ENCODE data around the gene OR8B12. TPM values are rescaled to one million over a fixed set of nuclear protein-coding genes. Genes with fewer than 3 reads are reported as not detected.

Gene OR8B12
- polyA plus RNA-seq, 3 donors = not detected

- no peaks in the 10 kb centered on the region for H3K79me2 ChIP-seq (ENCODE audit: insufficient read depth, low read length)
- 94% methylated on average over 3 of the region's 7 CpGs for WGBS (ENCODE audit: insufficient coverage)
- no peak overlapping the region for H3K4me2 ChIP-seq (replicated peaks; ENCODE audit: extremely low read depth, low read length, poor library complexity, severe bottlenecking)
- peaks cover 0 to 3% (median 0%) of the 10 kb centered on the region in 7 donors for H3K9me3 Mint-ChIP-seq
- no peak overlapping the region for H2AFZ ChIP-seq (ENCODE audit: insufficient read depth, low read depth, low read length, poor library complexity, severe bottlenecking)
- H3K27me3 ChIP-seq (ENCODE audit: control insufficient read depth in 2 of 2, insufficient read depth in 2 of 2, low read length in 2 of 2) = no peaks in the 10 kb centered on the region
- no peak overlapping the region for H3K4me3 ChIP-seq (replicated peaks in 1 of 3; ENCODE audit: low read depth in 2 of 3, low read length in 3 of 3)
- no peaks in the 10 kb centered on the region for H3K4me1 Mint-ChIP-seq
- H3K4me1 ChIP-seq (ENCODE audit: control insufficient read depth in 1 of 2, insufficient read depth in 2 of 2, low read length in 2 of 2) = no peaks in the 10 kb centered on the region
- no peak for DNase-seq
- no peaks in the 10 kb centered on the region for H3K9me3 ChIP-seq (replicated peaks in 1 of 2; ENCODE audit: control insufficient read depth in 1 of 2, insufficient read depth in 1 of 2, low read length in 2 of 2)
- H3K36me3 Mint-ChIP-seq = no peaks in the 10 kb centered on the region
- H3K27me3 Mint-ChIP-seq (ENCODE audit: low read depth in 3 of 3) = peaks cover 0 to 7% (median 2%) of the 10 kb centered on the region in 3 donors
- H4K20me1 ChIP-seq (ENCODE audit: insufficient read depth, low read length) = no peaks in the 10 kb centered on the region
- peak overlapping the region in 2 of 7 donors; percentile 5 to 63 for H3K27ac Mint-ChIP-seq
- H3K4me3 Mint-ChIP-seq = no peak overlapping the region
- H3K36me3 ChIP-seq (replicated peaks in 1 of 2; ENCODE audit: control insufficient read depth in 1 of 2, insufficient read depth in 2 of 2, low read length in 2 of 2) = no peaks in the 10 kb centered on the region
- no peak for TF ChIP-seq CTCF (IDR thresholded peaks at IDR 0.05)
- H3K27ac ChIP-seq (ENCODE audit: low read depth in 1 of 2, low read length in 2 of 2) = no peak overlapping the region
- intact Hi-C loops (cut with micrococcal nuclease) = no loop called here
- no peak overlapping the region for H3K9ac ChIP-seq (ENCODE audit: insufficient read depth, low read length, poor library complexity, severe bottlenecking)
These were observed 26.7 kb upstream of the OR8B12 start for GRCh38 chr11:124570160-124570559.

GRCh38 chr11:124569697-124570096 lies 26.2 kb upstream of the OR8B12 start, which contains the start of gene OR8A1:
TSS of gene OR8A1 (plus strand) at chr11:124569997. CDS start at chr11:124570120, 123 bp downstream.
- peak within 1 kb of the TSS in 2 of 7 donors; percentile 5 to 63 for H3K27ac Mint-ChIP-seq

More at GRCh38 chr11:124569697-124570096, 26.2 kb upstream of the OR8B12 start, which contains the start of gene OR8A1:
- TF ChIP-seq CTCF (IDR thresholded peaks at IDR 0.05) = no peak
- Histone ChIP-seq H4K20me1 (ENCODE audit: insufficient read depth, low read length) (no peaks in the 10 kb centered on the region), H3K4me1 (ENCODE audit: control insufficient read depth in 1 of 2, insufficient read depth in 2 of 2, low read length in 2 of 2) (no peaks in the 10 kb centered on the region), H2AFZ (ENCODE audit: insufficient read depth, low read depth, low read length, poor library complexity, severe bottlenecking) (no peak within 1 kb of the TSS), H3K27me3 (ENCODE audit: control insufficient read depth in 2 of 2, insufficient read depth in 2 of 2, low read length in 2 of 2) (no peaks in the 10 kb centered on the region), H3K9me3 (replicated peaks in 1 of 2; ENCODE audit: control insufficient read depth in 1 of 2, insufficient read depth in 1 of 2, low read length in 2 of 2) (no peaks in the 10 kb centered on the region), H3K4me2 (replicated peaks; ENCODE audit: extremely low read depth, low read length, poor library complexity, severe bottlenecking) (no peak within 1 kb of the TSS), H3K4me3 (replicated peaks in 1 of 3; ENCODE audit: low read depth in 2 of 3, low read length in 3 of 3) (no peak within 1 kb of the TSS), H3K36me3 (replicated peaks in 1 of 2; ENCODE audit: control insufficient read depth in 1 of 2, insufficient read depth in 2 of 2, low read length in 2 of 2) (no peaks in the 10 kb centered on the region), H3K27ac (ENCODE audit: low read depth in 1 of 2, low read length in 2 of 2) (no peak within 1 kb of the TSS), H3K79me2 (ENCODE audit: insufficient read depth, low read length) (no peaks in the 10 kb centered on the region), H3K9ac (ENCODE audit: insufficient read depth, low read length, poor library complexity, severe bottlenecking) (no peak within 1 kb of the TSS)
- no peaks in the 10 kb centered on the region for H3K36me3 Mint-ChIP-seq
- 66% methylated on average over 4 of the region's 4 CpGs for WGBS (ENCODE audit: insufficient coverage)
- no peak for DNase-seq
- intact Hi-C loops (cut with micrococcal nuclease) = no loop called here
- H3K4me1 Mint-ChIP-seq = no peaks in the 10 kb centered on the region
- no peak within 1 kb of the TSS for H3K4me3 Mint-ChIP-seq
- peaks cover 0 to 7% (median 2%) of the 10 kb centered on the region in 3 donors for H3K27me3 Mint-ChIP-seq (ENCODE audit: low read depth in 3 of 3)
- H3K9me3 Mint-ChIP-seq = peaks cover 0 to 3% (median 0%) of the 10 kb centered on the region in 7 donors

All from CD14-positive monocyte (primary cell).